Activated CD4-positive, alpha-beta T cell treated with anti-CD3 and anti-CD28 coated beads, Interleukin-2, amount 10 ng/mL, durations not matched to agents 24 days and 14 days (primary cell): ENCODE measurements around the gene GPR82. TPM values are rescaled to one million over a fixed set of nuclear protein-coding genes. Genes with fewer than 3 reads are reported as not detected.
"Not testable (repeated sequence)": the region's sequence is repeated elsewhere in the genome, so short reads cannot be mapped to it uniquely, and the experiment has no call there.

Experiments
- DNase-seq: peaks from one replicate; pipeline ENCODE4 v3.0.0; 2022
- H3K27ac Mint-ChIP-seq: one replicate; pipeline ENCODE4 v1.8.0; 2022; ENCODE audit warnings: mild to moderate bottlenecking, mixed read lengths
- H3K27me3 Mint-ChIP-seq: one replicate; pipeline ENCODE4 v1.8.0; 2022; ENCODE audit warnings: mixed read lengths
- H3K36me3 Mint-ChIP-seq: one replicate; pipeline ENCODE4 v1.8.0; 2022; ENCODE audit warnings: low read depth, mild to moderate bottlenecking, mixed read lengths
- H3K4me1 Mint-ChIP-seq: one replicate; pipeline ENCODE4 v1.8.0; 2021; ENCODE audit warnings: mixed read lengths
- H3K4me3 Mint-ChIP-seq: one replicate; pipeline ENCODE4 v1.8.0; 2022; ENCODE audit warnings: mild to moderate bottlenecking, moderate library complexity, mixed read lengths
- H3K9me3 Mint-ChIP-seq: one replicate; pipeline ENCODE4 v1.8.0; 2021; ENCODE audit warnings: mixed read lengths
- intact Hi-C: fragments of 100-400 bp; cut with micrococcal nuclease; formaldehyde crosslinking; loops from one replicate; pipeline ENCODE4 v1.15.1; 2023
- total RNA-seq: library from RNA; stranded (reverse); gene quantifications from 2 replicates; pipeline ENCODE4 v1.2.3, GENCODE V29; 2022

The GPR82 gene
- total RNA-seq, 1 donor from 2014 or later, result not detected

DNA sequence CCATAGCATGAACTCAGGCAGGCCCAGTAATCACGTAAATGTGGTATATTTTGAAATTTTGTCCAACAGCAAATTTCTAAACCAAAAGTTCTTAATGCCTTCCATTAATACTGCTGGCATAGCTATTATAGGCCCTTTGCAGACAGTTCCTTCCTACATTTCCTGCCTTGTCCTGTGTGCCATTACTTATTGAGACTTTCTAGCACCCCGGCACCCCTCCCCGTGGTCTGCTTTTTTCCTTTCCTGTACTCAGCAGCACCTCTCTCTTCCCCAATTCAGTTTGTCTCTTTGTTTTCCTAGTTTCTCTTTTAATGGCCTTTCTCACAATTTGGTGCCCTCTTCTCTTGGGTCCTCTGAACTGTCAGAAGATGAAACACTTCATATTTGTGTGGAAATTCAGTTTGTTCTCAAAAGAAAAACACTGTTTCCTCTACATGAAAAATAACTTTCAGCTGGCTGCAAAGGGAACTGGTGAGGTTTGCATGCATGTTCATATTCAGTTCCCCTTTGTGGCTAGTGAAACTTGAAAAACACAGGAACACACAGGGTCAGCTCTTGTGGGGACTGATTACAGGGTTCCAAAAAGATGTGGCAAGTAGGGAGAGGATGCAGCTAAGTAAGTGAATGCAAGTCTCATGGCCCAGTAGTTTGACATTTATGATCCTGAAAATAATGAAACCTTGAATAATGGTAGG lies 18.2 kb upstream of the GPR82 start:
- no peak for DNase-seq
- H3K27me3 Mint-ChIP-seq, result no peaks in the 10 kb centered on the region
- H3K27ac Mint-ChIP-seq, result peak overlapping the region; percentile 68
- H3K36me3 Mint-ChIP-seq, result peaks cover 10% of the 10 kb centered on the region
- no peaks in the 10 kb centered on the region for H3K9me3 Mint-ChIP-seq
- peaks cover 20% of the 10 kb centered on the region for H3K4me1 Mint-ChIP-seq
- H3K4me3 Mint-ChIP-seq, result peak overlapping the region; percentile 8
- intact Hi-C loops, result no loop called here

GRCh38 chrX:41707218-41707617 lies 16.8 kb upstream of the GPR82 start:
- H3K36me3 Mint-ChIP-seq, result peaks cover 8% of the 10 kb centered on the region
- no peaks in the 10 kb centered on the region for H3K27me3 Mint-ChIP-seq
- H3K27ac Mint-ChIP-seq, result no peak overlapping the region
- H3K4me3 Mint-ChIP-seq, result no peak overlapping the region
- H3K4me1 Mint-ChIP-seq, result peaks cover 26% of the 10 kb centered on the region
- intact Hi-C loops, result no loop called here
- no peak for DNase-seq
- no peaks in the 10 kb centered on the region for H3K9me3 Mint-ChIP-seq

GRCh38 chrX:41708486-41708885 lies 15.5 kb upstream of the GPR82 start:
- Mint-ChIP-seq H3K36me3 (peaks cover 8% of the 10 kb centered on the region), H3K27ac (no peak overlapping the region), H3K27me3 (no peaks in the 10 kb centered on the region), H3K4me3 (no peak overlapping the region), H3K4me1 (peaks cover 23% of the 10 kb centered on the region), H3K9me3 (peaks cover 2% of the 10 kb centered on the region)
- no peak for DNase-seq
- intact Hi-C loops, result no loop called here

- Mint-ChIP-seq H3K9me3 (peaks cover 7% of the 10 kb centered on the region), H3K4me3 (no peak overlapping the region), H3K27ac (no peak overlapping the region), H3K27me3 (no peaks in the 10 kb centered on the region), H3K36me3 (peaks cover 12% of the 10 kb centered on the region), H3K4me1 (peaks cover 13% of the 10 kb centered on the region)
- DNase-seq, result no peak
- intact Hi-C loops, result no loop called here
Observed at GRCh38 chrX:41711021-41711667, 12.8 kb upstream of the GPR82 start.

GRCh38 chrX:41716222-41716621 lies 7.8 kb upstream of the GPR82 start:
- H3K36me3 Mint-ChIP-seq, result peaks cover 37% of the 10 kb centered on the region
- no peak overlapping the region for H3K4me3 Mint-ChIP-seq
- peak overlapping the region; percentile 12 for H3K27ac Mint-ChIP-seq
- H3K27me3 Mint-ChIP-seq, result no peaks in the 10 kb centered on the region
- DNase-seq, result no peak
- peaks cover 13% of the 10 kb centered on the region for H3K9me3 Mint-ChIP-seq
- intact Hi-C loops, result no loop called here
- peaks cover 21% of the 10 kb centered on the region for H3K4me1 Mint-ChIP-seq

DNA sequence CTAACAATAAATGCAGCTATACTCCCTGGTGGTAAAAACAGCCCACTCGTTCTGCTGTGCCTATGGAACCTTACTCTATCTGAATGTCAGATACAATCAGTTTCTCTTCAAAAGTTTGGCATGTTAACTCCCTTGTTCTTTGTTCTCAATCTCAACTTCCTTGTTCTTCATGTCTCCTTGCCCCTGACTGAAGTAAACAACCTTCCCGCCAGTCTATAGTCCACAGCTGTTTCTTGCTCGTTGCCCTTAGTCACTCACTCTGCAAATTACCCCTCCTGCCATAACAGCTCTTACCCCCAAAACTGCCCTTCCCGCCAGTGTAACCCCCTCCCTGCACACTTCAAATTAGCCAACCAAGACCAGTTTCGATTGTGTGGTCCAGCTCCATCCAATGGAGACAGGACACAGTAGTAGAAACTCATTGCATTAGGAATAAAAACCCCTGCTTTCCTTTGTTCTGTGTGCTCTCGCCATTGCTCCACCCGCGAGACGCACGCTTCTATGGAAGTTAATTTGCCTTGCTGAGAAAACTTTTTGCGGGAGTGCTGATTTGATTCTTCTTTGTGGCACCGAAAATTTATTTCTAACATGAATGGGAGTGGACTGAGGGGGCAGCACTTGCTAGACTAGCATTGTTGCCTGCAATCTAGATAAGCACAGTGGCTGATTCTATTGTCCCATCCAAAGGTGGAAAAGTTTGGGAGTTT lies 7.1 kb upstream of the GPR82 start:
- intact Hi-C loops, result no loop called here
- Mint-ChIP-seq H3K27ac (peak overlapping the region; percentile 29), H3K4me3 (peak overlapping the region; percentile 19), H3K4me1 (peaks cover 18% of the 10 kb centered on the region), H3K36me3 (peaks cover 37% of the 10 kb centered on the region), H3K27me3 (no peaks in the 10 kb centered on the region), H3K9me3 (peaks cover 13% of the 10 kb centered on the region)
- no peak for DNase-seq

DNA sequence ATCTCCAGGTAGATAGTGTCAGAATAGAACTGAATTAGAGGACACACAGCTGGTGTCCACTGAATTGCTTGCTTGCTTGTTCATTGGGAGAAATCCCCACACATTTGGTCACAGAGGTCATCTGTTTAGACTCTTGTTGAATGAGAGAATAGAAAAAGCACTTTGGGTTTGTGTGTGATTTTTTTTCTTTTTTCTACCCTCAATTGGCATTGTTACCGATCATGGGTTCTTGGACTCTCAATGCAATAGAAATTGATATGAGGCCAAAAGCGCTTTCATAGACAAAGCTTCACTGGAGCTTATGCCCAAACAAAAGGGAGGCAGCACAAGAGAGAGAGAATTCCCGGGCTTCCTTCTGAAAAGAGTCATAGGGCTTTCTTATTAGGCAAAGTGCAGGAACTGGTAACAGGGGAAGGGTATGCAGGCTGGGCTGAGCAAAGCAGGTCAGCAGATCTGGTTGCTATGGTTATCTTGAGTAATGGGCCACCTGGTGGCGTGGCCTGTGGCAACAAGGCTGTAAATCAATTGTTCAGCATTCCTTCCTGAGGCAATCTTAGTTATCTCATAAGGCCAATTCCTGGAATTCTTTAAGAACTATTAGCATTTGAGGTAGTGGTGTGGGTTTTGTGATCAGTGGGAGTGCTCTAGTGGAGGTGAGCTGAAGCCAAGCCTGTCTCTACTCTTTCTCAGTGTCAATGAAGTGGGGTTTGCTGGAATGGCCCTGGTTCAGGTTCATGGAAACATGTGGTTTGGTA lies 5.3 kb upstream of the GPR82 start:
- Mint-ChIP-seq H3K27ac (no peak overlapping the region), H3K4me3 (no peak overlapping the region)

DNA sequence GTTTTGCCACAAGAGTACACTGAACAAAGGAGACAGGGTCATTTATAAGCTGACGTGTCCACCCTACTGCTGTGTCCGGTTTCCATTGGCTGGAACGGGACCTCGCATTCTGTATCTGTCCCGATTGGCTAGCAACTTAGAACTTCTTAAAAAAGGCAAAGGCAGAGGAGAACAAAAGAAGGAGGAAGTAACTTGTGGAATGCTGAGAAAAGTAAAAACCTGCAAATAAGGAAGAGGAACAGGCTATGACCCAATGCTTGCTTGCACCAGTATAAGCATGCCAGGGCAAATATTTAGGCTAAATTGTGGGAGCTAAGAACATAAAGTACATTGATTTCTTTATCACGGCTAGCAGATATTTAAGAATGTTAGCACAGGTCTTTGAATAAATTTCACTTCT lies 4.4 kb upstream of the GPR82 start:
- Mint-ChIP-seq H3K4me1 (peaks cover 26% of the 10 kb centered on the region), H3K36me3 (peaks cover 30% of the 10 kb centered on the region), H3K9me3 (peaks cover 10% of the 10 kb centered on the region)
- H3K27ac Mint-ChIP-seq, DNase-seq, H3K4me3 Mint-ChIP-seq, H3K27me3 Mint-ChIP-seq: not testable (repeated sequence)
- intact Hi-C loops, result loop anchor here (2.0 kb wide), 1 partner anchor 17 kb away; no protein-coding TSS in a partner anchor

More for the DNA sequence above, 5.3 kb upstream of the GPR82 start:
- Mint-ChIP-seq H3K27me3 (no peaks in the 10 kb centered on the region), H3K36me3 (peaks cover 37% of the 10 kb centered on the region), H3K9me3 (peaks cover 14% of the 10 kb centered on the region), H3K4me1 (peaks cover 26% of the 10 kb centered on the region)
- no peak for DNase-seq
- intact Hi-C loops, result no loop called here

GRCh38 chrX:41720125-41720779 lies 3.7 kb upstream of the GPR82 start:
- H3K4me1 Mint-ChIP-seq, result peaks cover 26% of the 10 kb centered on the region
- no peaks in the 10 kb centered on the region for H3K27me3 Mint-ChIP-seq
- no peak overlapping the region for H3K4me3 Mint-ChIP-seq
- H3K9me3 Mint-ChIP-seq, result peaks cover 10% of the 10 kb centered on the region
- peak; percentile 76 for DNase-seq
- H3K36me3 Mint-ChIP-seq, result peaks cover 30% of the 10 kb centered on the region
- intact Hi-C loops, result loop anchor here (2.0 kb wide), 1 partner anchor 17 kb away; no protein-coding TSS in a partner anchor
- H3K27ac Mint-ChIP-seq, result no peak overlapping the region

GRCh38 chrX:41721590-41721989 lies 2.4 kb upstream of the GPR82 start:
- H3K27ac Mint-ChIP-seq, result peak overlapping the region; percentile 62

DNA sequence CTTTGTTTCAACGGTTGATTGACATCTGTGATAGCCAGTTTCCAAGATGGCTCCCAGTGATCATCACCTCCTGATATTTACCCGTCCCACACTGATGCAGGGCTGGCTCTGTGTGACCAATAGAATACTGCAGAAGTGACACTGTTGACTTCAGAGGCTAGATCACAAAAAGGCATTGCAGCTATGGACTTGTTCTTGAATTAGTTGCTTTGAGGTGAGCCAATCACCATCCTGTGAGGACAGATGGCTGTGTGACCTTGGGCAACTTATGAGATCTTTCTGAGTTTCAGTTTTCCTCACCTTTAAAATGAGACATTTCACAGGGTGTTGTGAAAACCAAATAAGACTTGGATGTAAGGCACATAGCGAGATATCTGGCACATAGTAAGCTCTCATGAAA lies 1.8 kb upstream of the GPR82 start:
- DNase-seq, result no peak
- Mint-ChIP-seq H3K36me3 (peaks cover 24% of the 10 kb centered on the region), H3K4me3 (no peak overlapping the region), H3K4me1 (peaks cover 17% of the 10 kb centered on the region), H3K27ac (no peak overlapping the region), H3K9me3 (peaks cover 5% of the 10 kb centered on the region), H3K27me3 (no peaks in the 10 kb centered on the region)
- intact Hi-C loops, result no loop called here

More at GRCh38 chrX:41721590-41721989, 2.4 kb upstream of the GPR82 start:
- no peak for DNase-seq
- no peaks in the 10 kb centered on the region for H3K27me3 Mint-ChIP-seq
- H3K4me3 Mint-ChIP-seq, result no peak overlapping the region
- H3K9me3 Mint-ChIP-seq, result peaks cover 10% of the 10 kb centered on the region
- peaks cover 21% of the 10 kb centered on the region for H3K4me1 Mint-ChIP-seq
- intact Hi-C loops, result loop anchor here (2.0 kb wide), 1 partner anchor 19 kb away; no protein-coding TSS in a partner anchor
- peaks cover 30% of the 10 kb centered on the region for H3K36me3 Mint-ChIP-seq

- DNase-seq, result no peak
- intact Hi-C loops, result no loop called here
- peaks cover 22% of the 10 kb centered on the region for H3K36me3 Mint-ChIP-seq
- no peaks in the 10 kb centered on the region for H3K27me3 Mint-ChIP-seq
- peaks cover 17% of the 10 kb centered on the region for H3K4me1 Mint-ChIP-seq
- peaks cover 4% of the 10 kb centered on the region for H3K9me3 Mint-ChIP-seq
- H3K4me3 Mint-ChIP-seq, result no peak overlapping the region
- H3K27ac Mint-ChIP-seq, result no peak overlapping the region
Observed at GRCh38 chrX:41722816-41723618, 964 bp upstream of the GPR82 start.
